GM23338 (cell line): ENCODE results near the gene ZMAT5. TPM values are rescaled to one million over a fixed set of nuclear protein-coding genes. Genes with fewer than 3 reads are reported as not detected.

Experiments used
- ATAC-seq: fragments of 200-7000 bp; cut with Tn5 transposase; 3 replicates; pipeline ENCODE4 v1.9.1; 2020
- DNase-seq: peaks from one replicate; pipeline ENCODE4 v3.0.0-alpha.2; 2015; ENCODE audit warnings: low spot score
- H2AFZ ChIP-seq: fragments of 200-600 bp; sonication (generic); 2 replicates; pipeline ENCODE4 v1.8.0; 2016; ENCODE audit warnings: antibody characterized with exemption, mild to moderate bottlenecking, moderate library complexity
- H3F3A ChIP-seq: fragments of 200-600 bp; sonication (generic); replicated peaks from 2 replicates; pipeline ENCODE4 v1.8.0; 2017; ENCODE audit warnings: antibody characterized with exemption, mixed run types, low read depth
- H3K27ac ChIP-seq: fragments of 200-600 bp; sonication (generic); 2 replicates; pipeline ENCODE4 v1.6.1; 2016; ENCODE audit warnings: low read depth
- H3K27me3 ChIP-seq: fragments of 200-600 bp; sonication (generic); 2 replicates; pipeline ENCODE4 v1.8.0; 2016; ENCODE audit warnings: mild to moderate bottlenecking, mixed run types, moderate library complexity; ENCODE audit not compliant: insufficient read depth
- H3K36me3 ChIP-seq: fragments of 200-600 bp; sonication (generic); 2 replicates; pipeline ENCODE4 v1.8.0; 2016; ENCODE audit warnings: mild to moderate bottlenecking; ENCODE audit not compliant: insufficient read depth
- H3K4me1 ChIP-seq: fragments of 200-600 bp; sonication (generic); 2 replicates; pipeline ENCODE4 v1.8.0; 2016; ENCODE audit warnings: mild to moderate bottlenecking, moderate library complexity; ENCODE audit not compliant: insufficient read depth
- H3K4me2 ChIP-seq: fragments of 200-600 bp; sonication (generic); 2 replicates; pipeline ENCODE4 v1.7.1; 2017; ENCODE audit warnings: mixed run types
- H3K4me3 ChIP-seq: fragments of 200-600 bp; sonication (generic); 2 replicates; pipeline ENCODE4 v1.6.1; 2016; ENCODE audit warnings: mixed run types
- H3K79me2 ChIP-seq: fragments of 200-600 bp; sonication (generic); replicated peaks from 2 replicates; pipeline ENCODE4 v1.8.0; 2017; ENCODE audit warnings: mild to moderate bottlenecking; ENCODE audit not compliant: insufficient read depth
- H3K9me2 ChIP-seq: fragments of 200-600 bp; sonication (generic); 2 replicates; pipeline ENCODE4 v1.8.0; 2017; ENCODE audit not compliant: insufficient read depth
- H4K20me1 ChIP-seq: fragments of 200-600 bp; sonication (generic); replicated peaks from 2 replicates; pipeline ENCODE4 v1.8.0; 2017; ENCODE audit warnings: mild to moderate bottlenecking; ENCODE audit not compliant: insufficient read depth
- H3K27ac Mint-ChIP-seq: 2 replicates; pipeline ENCODE4 v1.8.0; 2020; ENCODE audit warnings: inconsistent platforms, mild to moderate bottlenecking, moderate library complexity, mixed read lengths
- H3K27me3 Mint-ChIP-seq: 3 replicates; pipeline ENCODE4 v1.8.0; 2022; ENCODE audit warnings: low read depth, mild to moderate bottlenecking, moderate library complexity, mixed read lengths, inconsistent platforms; ENCODE audit not compliant: insufficient read depth, poor library complexity
- H3K36me3 Mint-ChIP-seq: 3 replicates; pipeline ENCODE4 v1.8.0; 2021; ENCODE audit warnings: low read depth, mild to moderate bottlenecking, inconsistent platforms, moderate library complexity, mixed read lengths
- H3K4me1 Mint-ChIP-seq: 3 replicates; pipeline ENCODE4 v1.8.0; 2020; ENCODE audit warnings: mild to moderate bottlenecking, inconsistent platforms, mixed read lengths
- H3K4me3 Mint-ChIP-seq: 3 replicates; pipeline ENCODE4 v1.8.0; 2021; ENCODE audit warnings: moderate library complexity, mild to moderate bottlenecking, inconsistent platforms, mixed read lengths
- H3K9me3 Mint-ChIP-seq: 3 replicates; pipeline ENCODE4 v1.8.0; 2020; ENCODE audit warnings: moderate library complexity, mild to moderate bottlenecking, inconsistent platforms, mixed read lengths
- EZH2 ChIP-seq: fragments of 200-600 bp; sonication (generic); IDR thresholded peaks from one replicate; pipeline ENCODE4 v1.8.0; 2017; ENCODE audit warnings: antibody characterized with exemption, mild to moderate bottlenecking, low read depth; ENCODE audit not compliant: unreplicated experiment
- EZH2phosphoT487 ChIP-seq: fragments of 200-600 bp; sonication (generic); IDR thresholded peaks from one replicate; pipeline ENCODE4 v1.8.1; 2018; ENCODE audit warnings: antibody characterized with exemption; ENCODE audit not compliant: unreplicated experiment
- JUNB ChIP-seq: IDR thresholded peaks from one replicate; pipeline ENCODE4 v1.6.1; 2016; ENCODE audit warnings: antibody characterized with exemption; ENCODE audit not compliant: unreplicated experiment
- NANOG ChIP-seq: IDR thresholded peaks from 2 replicates; pipeline ENCODE4 v1.6.1; 2016; ENCODE audit warnings: antibody characterized with exemption, borderline replicate concordance
- POLR2AphosphoS5 ChIP-seq: IDR thresholded peaks from 2 replicates; pipeline ENCODE4 v1.6.1; 2016; ENCODE audit warnings: antibody characterized with exemption, low read depth
- STAT1 ChIP-seq: IDR thresholded peaks from one replicate; pipeline ENCODE4 v1.6.1; 2016; ENCODE audit warnings: antibody characterized with exemption; ENCODE audit not compliant: unreplicated experiment
- ZNF114 ChIP-seq: fragments of 250-450 bp; sonication (Bioruptor Pico); IDR thresholded peaks from 2 replicates; pipeline ENCODE4 v1.5.0; 2020; ENCODE audit warnings: mild to moderate bottlenecking, moderate library complexity
- ZNF331 ChIP-seq: fragments of 250-450 bp; sonication (Bioruptor Pico); IDR thresholded peaks from 2 replicates; pipeline ENCODE4 v1.5.0; 2020; ENCODE audit warnings: low read depth, mild to moderate bottlenecking, moderate library complexity
- polyA plus RNA-seq: library from polyadenylated mRNA; unstranded; fragments of >200 nt; fragmentation: Nextera tagmentation; extraction: Ambion mirVana; gene quantifications from 2 replicates; pipeline ENCODE4 v1.2.1, GENCODE V29; 2016
- total RNA-seq: library from RNA; depleted of rRNA; stranded (reverse); fragments of >200 nt; shearing (Covaris generic); gene quantifications from 2 replicates; pipeline ENCODE4 v1.2.3, GENCODE V29; 2014
- TF ChIP-seq, protein P1 (sequence below): IDR thresholded peaks from one replicate; pipeline ENCODE4 v1.6.1; 2018; ENCODE audit warnings: antibody characterized with exemption; ENCODE audit not compliant: unreplicated experiment
- TF ChIP-seq, protein P2 (sequence below), 2 experiments: fragments of 200-600 bp in 1 of 2; sonication (generic) in 1 of 2; conservative IDR thresholded peaks; 2 replicates each; pipeline versions ENCODE4 v1.5.1 to v1.6.1; 2016 to 2017; ENCODE audit warnings: antibody characterized with exemption in 2 of 2, low read depth in 2 of 2, mild to moderate bottlenecking in 2 of 2, moderate library complexity in 1 of 2
- TF ChIP-seq, protein P3 (sequence below): IDR thresholded peaks from 2 replicates; pipeline ENCODE4 v1.6.1; 2016; ENCODE audit warnings: antibody characterized with exemption

The ZMAT5 gene
- total and polyA plus RNA-seq, 2 experiments from 2014 or later = 14.6 to 25.4 TPM

DNA sequence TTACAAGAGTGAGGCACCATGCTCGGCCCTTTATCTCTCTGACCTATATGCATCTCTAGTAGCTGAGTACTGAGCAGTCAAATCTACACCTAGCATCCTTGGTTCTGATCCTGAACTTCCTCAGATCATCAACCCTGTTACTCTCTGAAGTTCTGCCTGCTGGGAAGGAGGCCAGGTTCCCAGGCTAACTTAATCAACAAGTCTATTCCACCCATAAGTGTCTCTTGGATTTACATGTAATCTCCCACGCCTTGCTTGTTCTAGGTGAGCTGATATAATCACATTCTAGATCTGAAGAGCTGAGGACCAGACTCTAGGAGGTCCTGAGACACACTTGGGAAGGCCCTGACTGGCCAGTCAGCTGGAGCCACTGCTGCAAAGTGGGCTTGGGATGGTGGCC, 24.9 kb downstream of the ZMAT5 start (continued):
- TF ChIP-seq, protein P1, sequence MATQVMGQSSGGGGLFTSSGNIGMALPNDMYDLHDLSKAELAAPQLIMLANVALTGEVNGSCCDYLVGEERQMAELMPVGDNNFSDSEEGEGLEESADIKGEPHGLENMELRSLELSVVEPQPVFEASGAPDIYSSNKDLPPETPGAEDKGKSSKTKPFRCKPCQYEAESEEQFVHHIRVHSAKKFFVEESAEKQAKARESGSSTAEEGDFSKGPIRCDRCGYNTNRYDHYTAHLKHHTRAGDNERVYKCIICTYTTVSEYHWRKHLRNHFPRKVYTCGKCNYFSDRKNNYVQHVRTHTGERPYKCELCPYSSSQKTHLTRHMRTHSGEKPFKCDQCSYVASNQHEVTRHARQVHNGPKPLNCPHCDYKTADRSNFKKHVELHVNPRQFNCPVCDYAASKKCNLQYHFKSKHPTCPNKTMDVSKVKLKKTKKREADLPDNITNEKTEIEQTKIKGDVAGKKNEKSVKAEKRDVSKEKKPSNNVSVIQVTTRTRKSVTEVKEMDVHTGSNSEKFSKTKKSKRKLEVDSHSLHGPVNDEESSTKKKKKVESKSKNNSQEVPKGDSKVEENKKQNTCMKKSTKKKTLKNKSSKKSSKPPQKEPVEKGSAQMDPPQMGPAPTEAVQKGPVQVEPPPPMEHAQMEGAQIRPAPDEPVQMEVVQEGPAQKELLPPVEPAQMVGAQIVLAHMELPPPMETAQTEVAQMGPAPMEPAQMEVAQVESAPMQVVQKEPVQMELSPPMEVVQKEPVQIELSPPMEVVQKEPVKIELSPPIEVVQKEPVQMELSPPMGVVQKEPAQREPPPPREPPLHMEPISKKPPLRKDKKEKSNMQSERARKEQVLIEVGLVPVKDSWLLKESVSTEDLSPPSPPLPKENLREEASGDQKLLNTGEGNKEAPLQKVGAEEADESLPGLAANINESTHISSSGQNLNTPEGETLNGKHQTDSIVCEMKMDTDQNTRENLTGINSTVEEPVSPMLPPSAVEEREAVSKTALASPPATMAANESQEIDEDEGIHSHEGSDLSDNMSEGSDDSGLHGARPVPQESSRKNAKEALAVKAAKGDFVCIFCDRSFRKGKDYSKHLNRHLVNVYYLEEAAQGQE = no peak
- TF ChIP-seq STAT1 (no peak), EZH2phosphoT487 (no peak), NANOG (no peak), JUNB (no peak), ZNF114 (CRISPR knock-in tag) (no peak), ZNF331 (no peak), EZH2 (no peak)
- TF ChIP-seq, protein P2, sequence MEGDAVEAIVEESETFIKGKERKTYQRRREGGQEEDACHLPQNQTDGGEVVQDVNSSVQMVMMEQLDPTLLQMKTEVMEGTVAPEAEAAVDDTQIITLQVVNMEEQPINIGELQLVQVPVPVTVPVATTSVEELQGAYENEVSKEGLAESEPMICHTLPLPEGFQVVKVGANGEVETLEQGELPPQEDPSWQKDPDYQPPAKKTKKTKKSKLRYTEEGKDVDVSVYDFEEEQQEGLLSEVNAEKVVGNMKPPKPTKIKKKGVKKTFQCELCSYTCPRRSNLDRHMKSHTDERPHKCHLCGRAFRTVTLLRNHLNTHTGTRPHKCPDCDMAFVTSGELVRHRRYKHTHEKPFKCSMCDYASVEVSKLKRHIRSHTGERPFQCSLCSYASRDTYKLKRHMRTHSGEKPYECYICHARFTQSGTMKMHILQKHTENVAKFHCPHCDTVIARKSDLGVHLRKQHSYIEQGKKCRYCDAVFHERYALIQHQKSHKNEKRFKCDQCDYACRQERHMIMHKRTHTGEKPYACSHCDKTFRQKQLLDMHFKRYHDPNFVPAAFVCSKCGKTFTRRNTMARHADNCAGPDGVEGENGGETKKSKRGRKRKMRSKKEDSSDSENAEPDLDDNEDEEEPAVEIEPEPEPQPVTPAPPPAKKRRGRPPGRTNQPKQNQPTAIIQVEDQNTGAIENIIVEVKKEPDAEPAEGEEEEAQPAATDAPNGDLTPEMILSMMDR (conservative IDR thresholded peaks at IDR 0.05; ENCODE audit: low read depth in 2 of 2) = no peak
- TF ChIP-seq, protein P3, sequence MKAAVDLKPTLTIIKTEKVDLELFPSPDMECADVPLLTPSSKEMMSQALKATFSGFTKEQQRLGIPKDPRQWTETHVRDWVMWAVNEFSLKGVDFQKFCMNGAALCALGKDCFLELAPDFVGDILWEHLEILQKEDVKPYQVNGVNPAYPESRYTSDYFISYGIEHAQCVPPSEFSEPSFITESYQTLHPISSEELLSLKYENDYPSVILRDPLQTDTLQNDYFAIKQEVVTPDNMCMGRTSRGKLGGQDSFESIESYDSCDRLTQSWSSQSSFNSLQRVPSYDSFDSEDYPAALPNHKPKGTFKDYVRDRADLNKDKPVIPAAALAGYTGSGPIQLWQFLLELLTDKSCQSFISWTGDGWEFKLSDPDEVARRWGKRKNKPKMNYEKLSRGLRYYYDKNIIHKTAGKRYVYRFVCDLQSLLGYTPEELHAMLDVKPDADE = no peak

DNA sequence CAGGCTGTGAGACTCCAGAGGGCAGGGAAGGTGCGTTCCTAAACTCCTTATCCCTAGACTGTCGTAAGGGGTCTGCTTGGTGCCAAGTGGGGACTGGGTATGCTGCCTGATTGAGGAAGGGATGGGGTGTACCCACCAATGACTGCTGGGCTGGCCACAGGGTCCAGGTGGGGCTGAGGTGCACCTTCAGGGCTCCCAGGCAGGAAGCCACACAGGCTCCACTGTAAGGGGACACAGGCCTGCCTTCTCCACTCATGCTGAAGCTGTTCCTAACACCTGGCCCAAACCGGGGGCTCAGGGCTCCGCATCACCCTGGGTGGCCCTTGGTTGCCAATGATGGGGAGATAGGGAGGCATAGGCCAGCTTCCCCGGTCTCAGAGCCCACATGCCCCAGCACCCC, 26.6 kb downstream of the ZMAT5 start:
- Mint-ChIP-seq H3K27me3 (peaks cover 4% of the 10 kb centered on the region), H3K4me3 (no peak overlapping the region), H3K4me1 (peaks cover 9% of the 10 kb centered on the region; the same call in 2 of the 3 replicates), H3K27ac (no peak overlapping the region), H3K9me3 (0 out of 3 replicates have a peak, but pooled peaks cover 2% of the 10 kb centered on the region), H3K36me3 (peaks cover 3% of the 10 kb centered on the region; the same call in 1 of the 3 replicates)
- no peaks in the 10 kb centered on the region for H4K20me1 ChIP-seq
- H3K27ac ChIP-seq = no peak overlapping the region
- H3K9me2 ChIP-seq = no peaks in the 10 kb centered on the region
- H2AFZ ChIP-seq = no peak overlapping the region
- H3K4me2 ChIP-seq = no peak overlapping the region
- H3K4me1 ChIP-seq = peaks cover 3% of the 10 kb centered on the region
- DNase-seq = no peak
- H3K27me3 ChIP-seq = no peaks in the 10 kb centered on the region
- H3K4me3 ChIP-seq = no peak overlapping the region
- no peaks in the 10 kb centered on the region for H3K36me3 ChIP-seq
- ATAC-seq = no peak
- H3K79me2 ChIP-seq = no peaks in the 10 kb centered on the region
- no peaks in the 10 kb centered on the region for H3F3A ChIP-seq
- TF ChIP-seq, protein P1 = no peak
- no peak for TF ChIP-seq ZNF114 (CRISPR knock-in tag)
- no peak for TF ChIP-seq ZNF331
- TF ChIP-seq, protein P2 (conservative IDR thresholded peaks at IDR 0.05; ENCODE audit: low read depth in 2 of 2) = no peak
- TF ChIP-seq EZH2 = no peak
- no peak for TF ChIP-seq STAT1
- TF ChIP-seq POLR2AphosphoS5 = no peak
- TF ChIP-seq, protein P3 = no peak
